Endothelial cell of umbilical vein (primary cell): ENCODE measurements around the gene ATG101. TPM values are rescaled to one million over a fixed set of nuclear protein-coding genes. Genes with fewer than 3 reads are reported as not detected.

Source experiments
- BruUV-seq: library from RNA; stranded (reverse); fragments of 400-500 nt; replicated peaks from 2 replicates; lab custom pipeline; 2021; lab: Mats Ljungman, UMichigan
- CTCF ChIA-PET: fragments of 300-600, 350-600 bp; sonication (Branson Sonifier 250); formaldehyde crosslinking; loops from one replicate; lab custom pipeline; 2021; ENCODE audit warnings: antibody characterized with exemption, inconsistent platforms; lab: Charles Lee
- POLR2A ChIA-PET: fragments of 300-600, 350-600 bp; sonication (Branson Sonifier 250); formaldehyde crosslinking; loops from one replicate; lab custom pipeline; 2021; ENCODE audit warnings: antibody characterized with exemption, inconsistent platforms; lab: Charles Lee
- DNase-seq: peaks from one replicate; pipeline ENCODE4 v3.0.0-alpha.2; 2011; ENCODE audit warnings: low read depth, low spot score
- FAIRE-seq: peaks from 2 replicates; lab custom pipeline; 2011; peaks lifted over from hg19 to GRCh38; lab: Jason Lieb, UNC
- H2AFZ ChIP-seq: 2 replicates; pipeline ENCODE4 v1.6.0; 2012; ENCODE audit warnings: low read depth, low read length, control low read depth, inconsistent platforms
- H3K27ac ChIP-seq: 2 replicates; pipeline ENCODE4 v1.5.1; 2011; ENCODE audit warnings: low read depth, mild to moderate bottlenecking, control low read depth, low read length, moderate library complexity; ENCODE audit not compliant: insufficient read depth
- H3K27me3 ChIP-seq, 2 experiments: 2 replicates each; pipeline versions ENCODE4 v1.6.0 to v1.6.1; 2011; ENCODE audit warnings: low read length in 2 of 2, mixed read lengths in 1 of 2; ENCODE audit not compliant: control insufficient read depth in 2 of 2, insufficient read depth in 2 of 2
- H3K36me3 ChIP-seq, 2 experiments: 2 replicates in 1 of 2; 3 replicates in 1 of 2; pipeline ENCODE4 v1.5.1; 2011; ENCODE audit warnings: low read length in 2 of 2, mild to moderate bottlenecking in 1 of 2, moderate library complexity in 1 of 2; ENCODE audit not compliant: control insufficient read depth in 2 of 2, insufficient read depth in 2 of 2; ENCODE audit errors: extremely low read depth in 1 of 2
- H3K4me1 ChIP-seq: 3 replicates; pipeline ENCODE4 v1.5.1; 2011; ENCODE audit warnings: mild to moderate bottlenecking, low read length; ENCODE audit not compliant: control insufficient read depth, insufficient read depth; ENCODE audit errors: extremely low read depth
- H3K4me2 ChIP-seq: 2 replicates; pipeline ENCODE4 v1.6.1; 2011; ENCODE audit warnings: low read length, control low read depth, mixed read lengths; ENCODE audit not compliant: insufficient read depth
- H3K4me3 ChIP-seq, 3 experiments: fragments of 200-600 bp in 1 of 3; sonication (generic), shearing (Covaris generic) in 1 of 3; replicated peaks in 1 of 3; 2 replicates each; pipeline ENCODE4 v1.5.1; 2011 to 2016; ENCODE audit warnings: control low read depth in 3 of 3, low read length in 3 of 3, mild to moderate bottlenecking in 2 of 3, inconsistent platforms in 1 of 3, low read depth in 1 of 3, moderate library complexity in 1 of 3; ENCODE audit not compliant: insufficient read depth in 1 of 3
- H3K79me2 ChIP-seq: 2 replicates; pipeline ENCODE4 v1.6.0; 2012; ENCODE audit warnings: low read length, inconsistent platforms; ENCODE audit not compliant: control insufficient read depth, insufficient read depth
- H3K9ac ChIP-seq: replicated peaks from 2 replicates; pipeline ENCODE3; 2011; ENCODE audit warnings: low read length, control low read depth; ENCODE audit not compliant: insufficient read depth; ENCODE audit errors: extremely low read depth
- H3K9me1 ChIP-seq: replicated peaks from 3 replicates; pipeline ENCODE4 v1.6.0; 2011; ENCODE audit warnings: mild to moderate bottlenecking, low read length; ENCODE audit not compliant: control insufficient read depth, insufficient read depth; ENCODE audit errors: extremely low read depth
- H3K9me3 ChIP-seq: replicated peaks from 2 replicates; pipeline ENCODE4 v1.5.1; 2012; ENCODE audit warnings: low read length, inconsistent platforms; ENCODE audit not compliant: control insufficient read depth, insufficient read depth
- H4K20me1 ChIP-seq: replicated peaks from 2 replicates; pipeline ENCODE3; 2011; ENCODE audit warnings: mild to moderate bottlenecking, low read length; ENCODE audit not compliant: control insufficient read depth, insufficient read depth; ENCODE audit errors: extremely low read depth
- CTCF ChIP-seq, 2 donors: IDR thresholded peaks; 1 replicate in 1 of 2; 2 replicates in 1 of 2; pipeline ENCODE4 v1.5.1; 2011; ENCODE audit warnings: low read length in 2 of 2, mild to moderate bottlenecking in 2 of 2, moderate library complexity in 2 of 2, control low read depth in 1 of 2, inconsistent platforms in 1 of 2, low read depth in 1 of 2; ENCODE audit not compliant: insufficient read depth in 1 of 2; ENCODE audit errors: extremely low read depth in 1 of 2
- EZH2 ChIP-seq: IDR thresholded peaks from 2 replicates; pipeline ENCODE4 v1.6.1; 2012; ENCODE audit warnings: borderline replicate concordance, low read depth, mild to moderate bottlenecking, moderate library complexity, low read length, inconsistent platforms; ENCODE audit not compliant: severe bottlenecking
- FOS ChIP-seq: IDR thresholded peaks from 2 replicates; pipeline ENCODE4 v1.6.1; 2011; ENCODE audit warnings: mild to moderate bottlenecking, low read length, moderate library complexity, borderline replicate concordance; ENCODE audit not compliant: insufficient read depth
- GATA2 ChIP-seq: IDR thresholded peaks from 2 replicates; pipeline ENCODE4 v1.7.0; 2011; ENCODE audit warnings: low read depth, mild to moderate bottlenecking, moderate library complexity, mixed read lengths, low read length; ENCODE audit not compliant: insufficient read length, insufficient read depth
- JUN ChIP-seq: IDR thresholded peaks from 2 replicates; pipeline ENCODE4 v1.6.1; 2011; ENCODE audit warnings: borderline replicate concordance, low read depth; ENCODE audit not compliant: insufficient read length, insufficient read depth
- MAX ChIP-seq: IDR thresholded peaks from 2 replicates; pipeline ENCODE4 v1.6.1; 2011; ENCODE audit not compliant: insufficient read depth, insufficient read length
- MYC ChIP-seq: IDR thresholded peaks from one replicate; pipeline ENCODE4 v1.6.1; 2011; ENCODE audit warnings: mild to moderate bottlenecking, low read depth, low read length
- POLR2A ChIP-seq: IDR thresholded peaks from 2 replicates; pipeline ENCODE4 v1.6.1; 2012; ENCODE audit warnings: low read depth, mild to moderate bottlenecking, control low read depth, low read length
- POLR2AphosphoS5 ChIP-seq: IDR thresholded peaks from 2 replicates; pipeline ENCODE4 v1.6.1; 2012; ENCODE audit warnings: low read depth, mild to moderate bottlenecking, control low read depth, low read length, moderate library complexity; ENCODE audit not compliant: insufficient read depth
- dilution Hi-C: fragments of 300-500 bp; cut with MboI; formaldehyde crosslinking; loops from one replicate; pipeline ENCODE4 v1.15.0; 2019; ENCODE audit warnings: low sequenced_read_pairs; ENCODE audit not compliant: extremely low pct_ligation_motif_present
- intact Hi-C: fragments of 100-400 bp; cut with micrococcal nuclease; formaldehyde crosslinking; loops from one replicate; pipeline ENCODE4 v1.10.0; 2022
- polyA plus RNA-seq, 4 experiments: library from polyadenylated mRNA; depleted of rRNA in 3 of 4; stranded (reverse) in 3 of 4; unstranded in 1 of 4; fragments of >200 nt; gene quantifications; 2 replicates each; pipeline versions ENCODE4 v1.2.1 to v1.2.3, GENCODE V29; 2011 to 2012; ENCODE audit warnings: missing spikeins in 1 of 4
- total RNA-seq: library from RNA; stranded (reverse); gene quantifications from 2 replicates; pipeline ENCODE4 v1.2.3, GENCODE V29; 2021

Gene ATG101
- total and polyA plus RNA-seq, 2 donors (not counting 3 experiments of a cell fraction or from before 2014, with no cell fraction given) = 41.6 to 78.4 TPM

- Histone ChIP-seq H3K36me3 (no peaks in the 10 kb centered on the region), H3K4me3 (no peak overlapping the region), H3K4me2 (no peak overlapping the region), H3K4me1 (no peaks in the 10 kb centered on the region), H3K9me3 (no peaks in the 10 kb centered on the region), H3K27ac (no peak overlapping the region), H3K9me1 (no peaks in the 10 kb centered on the region), H4K20me1 (no peaks in the 10 kb centered on the region), H2AFZ (no peak overlapping the region), H3K27me3 (peaks cover 17% of the 10 kb centered on the region in 2 experiments), H3K79me2 (no peaks in the 10 kb centered on the region), H3K9ac (no peak overlapping the region)
- DNase-seq = no peak
- no peak for FAIRE-seq
- ChIA-PET POLR2A (no interaction called here), CTCF (interaction anchor here (0.6 to 2.2 kb wide), 7 partner anchors 9 to 87 kb away, joined by 3 to 13 read pairs (median 4); no protein-coding TSS in a partner anchor)
- no TSS peak for BruUV-seq
- intact Hi-C loops = no loop called here
- no peak for TF ChIP-seq POLR2A
- no peak for TF ChIP-seq POLR2AphosphoS5
- no peak for TF ChIP-seq MAX
- no peak for TF ChIP-seq JUN
- no peak for TF ChIP-seq CTCF (IDR thresholded peaks at IDR 0.05; ENCODE audit: extremely low read depth in 1 of 2, insufficient read depth in 1 of 2, low read depth in 1 of 2, low read length in 2 of 2)
- TF ChIP-seq MYC = no peak
- no peak for TF ChIP-seq EZH2
- no peak for TF ChIP-seq FOS
- no peak for TF ChIP-seq GATA2
- dilution Hi-C loops = no loop called here
Observed at GRCh38 chr12:52091061-52091460, 21.3 kb downstream of the ATG101 start.
